Measurements from ENCODE around the gene NANOS3.

Gene NANOS3

DNA sequence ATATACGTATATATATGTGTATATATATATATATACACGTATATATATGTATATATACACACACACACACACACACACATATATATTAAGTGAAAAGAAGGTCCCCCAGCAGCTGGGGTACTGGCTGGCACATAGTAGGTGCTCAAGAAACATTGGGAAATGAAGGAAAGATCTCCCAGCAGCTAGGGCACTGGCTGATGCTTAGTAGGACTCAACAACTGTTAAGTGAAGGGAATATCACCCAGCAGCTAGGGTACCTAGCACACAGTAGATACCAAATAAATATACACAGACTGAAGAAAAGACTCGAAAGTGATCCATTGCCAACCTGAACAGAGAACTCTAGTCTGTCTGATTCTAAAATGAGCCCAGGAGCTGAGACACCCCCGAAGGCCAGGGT lies 49.1 kb downstream of the NANOS3 start:
- TF ChIP-seq GATA2 (IDR thresholded peaks at IDR 0.05; ENCODE audit: low read depth, low read length) (no peak), GATA3 (IDR thresholded peaks at IDR 0.05; ENCODE audit: low read depth, low read length) (no peak)

DNA sequence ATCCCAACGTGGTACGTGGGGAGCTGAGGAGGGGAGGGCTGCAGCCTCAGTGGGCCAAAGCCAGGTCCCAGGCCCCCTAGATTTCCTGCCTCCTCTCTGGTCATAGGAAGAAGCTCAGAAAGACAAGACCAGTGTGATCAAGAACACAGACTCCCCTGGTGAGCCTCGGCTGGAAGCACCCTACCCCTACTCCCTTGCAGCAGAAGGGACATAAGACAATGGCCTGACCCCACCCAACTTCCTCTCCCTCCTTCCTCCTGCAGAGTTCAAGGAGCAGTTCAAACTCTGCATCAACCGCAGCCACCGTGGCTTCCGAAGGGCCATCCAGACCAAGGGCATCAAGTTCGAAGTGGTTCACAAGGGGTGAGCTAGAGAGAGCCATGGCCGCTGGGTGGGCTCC lies 49.8 kb downstream of the NANOS3 start:
- no peak for TF ChIP-seq GATA2 (IDR thresholded peaks at IDR 0.05; ENCODE audit: low read depth, low read length)
- no peak for TF ChIP-seq GATA3 (IDR thresholded peaks at IDR 0.05; ENCODE audit: low read depth, low read length)

DNA sequence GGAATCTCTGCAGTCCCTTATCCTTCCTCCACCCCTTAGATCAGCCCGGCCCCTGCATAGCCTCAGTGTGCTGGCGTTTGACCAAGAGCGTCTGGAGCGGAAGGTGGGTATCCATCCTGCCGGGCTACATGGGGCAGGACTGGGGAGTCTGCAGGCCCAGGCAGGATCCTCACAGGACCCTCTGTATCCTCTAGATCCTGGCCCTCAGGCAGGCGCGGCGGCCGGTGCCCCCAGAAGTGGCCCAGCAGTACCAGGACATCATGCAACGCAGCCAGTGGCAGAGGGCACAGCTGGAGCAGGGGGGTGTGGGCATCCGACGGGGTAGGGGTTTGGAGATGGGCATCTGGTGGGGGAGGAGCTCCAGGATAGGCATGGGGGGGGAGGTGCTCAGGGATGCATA lies 52.4 kb downstream of the NANOS3 start:
- TF ChIP-seq GATA2 (IDR thresholded peaks at IDR 0.05; ENCODE audit: low read depth, low read length) = no peak
- no peak for TF ChIP-seq GATA3 (IDR thresholded peaks at IDR 0.05; ENCODE audit: low read depth, low read length)

DNA sequence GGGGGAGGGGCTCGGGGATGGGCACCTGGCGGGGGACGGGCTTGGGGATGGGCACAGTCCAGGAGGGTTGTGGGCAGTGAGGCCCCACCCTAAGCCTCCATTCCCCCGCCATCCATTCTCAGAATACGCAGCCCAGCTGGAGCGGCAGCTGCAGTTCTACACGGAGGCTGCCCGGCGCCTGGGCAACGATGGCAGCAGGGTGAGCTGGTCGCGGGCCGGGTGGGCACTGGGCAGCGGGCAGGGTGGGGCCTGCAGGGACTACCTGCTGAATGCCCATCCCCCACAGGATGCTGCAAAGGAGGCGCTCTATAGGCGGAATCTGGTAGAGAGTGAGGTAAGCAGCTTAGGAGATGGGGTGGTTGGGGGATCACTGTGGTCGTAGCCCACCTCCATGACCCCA lies 53.0 kb downstream of the NANOS3 start:
- TF ChIP-seq GATA2 (IDR thresholded peaks at IDR 0.05; ENCODE audit: low read depth, low read length) (no peak), GATA3 (IDR thresholded peaks at IDR 0.05; ENCODE audit: low read depth, low read length) (no peak)
